GM23338 (cell line): ENCODE data around the gene MAG. TPM values are rescaled to one million over a fixed set of nuclear protein-coding genes. Genes with fewer than 3 reads are reported as not detected.

ENCODE experiments used
- ATAC-seq: fragments of 200-7000 bp; cut with Tn5 transposase; 3 replicates; pipeline ENCODE4 v1.9.1; 2020
- DNase-seq: peaks from one replicate; pipeline ENCODE4 v3.0.0-alpha.2; 2015; ENCODE audit warnings: low spot score
- H2AFZ ChIP-seq: fragments of 200-600 bp; sonication (generic); 2 replicates; pipeline ENCODE4 v1.8.0; 2016; ENCODE audit warnings: antibody characterized with exemption, mild to moderate bottlenecking, moderate library complexity
- H3F3A ChIP-seq: fragments of 200-600 bp; sonication (generic); replicated peaks from 2 replicates; pipeline ENCODE4 v1.8.0; 2017; ENCODE audit warnings: antibody characterized with exemption, mixed run types, low read depth
- H3K27ac ChIP-seq: fragments of 200-600 bp; sonication (generic); 2 replicates; pipeline ENCODE4 v1.6.1; 2016; ENCODE audit warnings: low read depth
- H3K27me3 ChIP-seq: fragments of 200-600 bp; sonication (generic); 2 replicates; pipeline ENCODE4 v1.8.0; 2016; ENCODE audit warnings: mild to moderate bottlenecking, mixed run types, moderate library complexity; ENCODE audit not compliant: insufficient read depth
- H3K36me3 ChIP-seq: fragments of 200-600 bp; sonication (generic); 2 replicates; pipeline ENCODE4 v1.8.0; 2016; ENCODE audit warnings: mild to moderate bottlenecking; ENCODE audit not compliant: insufficient read depth
- H3K4me1 ChIP-seq: fragments of 200-600 bp; sonication (generic); 2 replicates; pipeline ENCODE4 v1.8.0; 2016; ENCODE audit warnings: mild to moderate bottlenecking, moderate library complexity; ENCODE audit not compliant: insufficient read depth
- H3K4me2 ChIP-seq: fragments of 200-600 bp; sonication (generic); 2 replicates; pipeline ENCODE4 v1.7.1; 2017; ENCODE audit warnings: mixed run types
- H3K4me3 ChIP-seq: fragments of 200-600 bp; sonication (generic); 2 replicates; pipeline ENCODE4 v1.6.1; 2016; ENCODE audit warnings: mixed run types
- H3K79me2 ChIP-seq: fragments of 200-600 bp; sonication (generic); replicated peaks from 2 replicates; pipeline ENCODE4 v1.8.0; 2017; ENCODE audit warnings: mild to moderate bottlenecking; ENCODE audit not compliant: insufficient read depth
- H3K9me2 ChIP-seq: fragments of 200-600 bp; sonication (generic); 2 replicates; pipeline ENCODE4 v1.8.0; 2017; ENCODE audit not compliant: insufficient read depth
- H4K20me1 ChIP-seq: fragments of 200-600 bp; sonication (generic); replicated peaks from 2 replicates; pipeline ENCODE4 v1.8.0; 2017; ENCODE audit warnings: mild to moderate bottlenecking; ENCODE audit not compliant: insufficient read depth
- H3K27ac Mint-ChIP-seq: 2 replicates; pipeline ENCODE4 v1.8.0; 2020; ENCODE audit warnings: inconsistent platforms, mild to moderate bottlenecking, moderate library complexity, mixed read lengths
- H3K27me3 Mint-ChIP-seq: 3 replicates; pipeline ENCODE4 v1.8.0; 2022; ENCODE audit warnings: low read depth, mild to moderate bottlenecking, moderate library complexity, mixed read lengths, inconsistent platforms; ENCODE audit not compliant: insufficient read depth, poor library complexity
- H3K36me3 Mint-ChIP-seq: 3 replicates; pipeline ENCODE4 v1.8.0; 2021; ENCODE audit warnings: low read depth, mild to moderate bottlenecking, inconsistent platforms, moderate library complexity, mixed read lengths
- H3K4me1 Mint-ChIP-seq: 3 replicates; pipeline ENCODE4 v1.8.0; 2020; ENCODE audit warnings: mild to moderate bottlenecking, inconsistent platforms, mixed read lengths
- H3K4me3 Mint-ChIP-seq: 3 replicates; pipeline ENCODE4 v1.8.0; 2021; ENCODE audit warnings: moderate library complexity, mild to moderate bottlenecking, inconsistent platforms, mixed read lengths
- H3K9me3 Mint-ChIP-seq: 3 replicates; pipeline ENCODE4 v1.8.0; 2020; ENCODE audit warnings: moderate library complexity, mild to moderate bottlenecking, inconsistent platforms, mixed read lengths
- CREB1 ChIP-seq: fragments of 250-450 bp; sonication (Bioruptor Pico); IDR thresholded peaks from 2 replicates; pipeline ENCODE4 v1.5.0; 2020; ENCODE audit warnings: low read depth, mild to moderate bottlenecking, moderate library complexity
- EZH2 ChIP-seq: fragments of 200-600 bp; sonication (generic); IDR thresholded peaks from one replicate; pipeline ENCODE4 v1.8.0; 2017; ENCODE audit warnings: antibody characterized with exemption, mild to moderate bottlenecking, low read depth; ENCODE audit not compliant: unreplicated experiment
- EZH2phosphoT487 ChIP-seq: fragments of 200-600 bp; sonication (generic); IDR thresholded peaks from one replicate; pipeline ENCODE4 v1.8.1; 2018; ENCODE audit warnings: antibody characterized with exemption; ENCODE audit not compliant: unreplicated experiment
- JUNB ChIP-seq: IDR thresholded peaks from one replicate; pipeline ENCODE4 v1.6.1; 2016; ENCODE audit warnings: antibody characterized with exemption; ENCODE audit not compliant: unreplicated experiment
- NANOG ChIP-seq: IDR thresholded peaks from 2 replicates; pipeline ENCODE4 v1.6.1; 2016; ENCODE audit warnings: antibody characterized with exemption, borderline replicate concordance
- POLR2AphosphoS5 ChIP-seq: IDR thresholded peaks from 2 replicates; pipeline ENCODE4 v1.6.1; 2016; ENCODE audit warnings: antibody characterized with exemption, low read depth
- STAT1 ChIP-seq: IDR thresholded peaks from one replicate; pipeline ENCODE4 v1.6.1; 2016; ENCODE audit warnings: antibody characterized with exemption; ENCODE audit not compliant: unreplicated experiment
- ZNF114 ChIP-seq: fragments of 250-450 bp; sonication (Bioruptor Pico); IDR thresholded peaks from 2 replicates; pipeline ENCODE4 v1.5.0; 2020; ENCODE audit warnings: mild to moderate bottlenecking, moderate library complexity
- ZNF331 ChIP-seq: fragments of 250-450 bp; sonication (Bioruptor Pico); IDR thresholded peaks from 2 replicates; pipeline ENCODE4 v1.5.0; 2020; ENCODE audit warnings: low read depth, mild to moderate bottlenecking, moderate library complexity
- polyA plus RNA-seq: library from polyadenylated mRNA; unstranded; fragments of >200 nt; fragmentation: Nextera tagmentation; extraction: Ambion mirVana; gene quantifications from 2 replicates; pipeline ENCODE4 v1.2.1, GENCODE V29; 2016
- total RNA-seq: library from RNA; depleted of rRNA; stranded (reverse); fragments of >200 nt; shearing (Covaris generic); gene quantifications from 2 replicates; pipeline ENCODE4 v1.2.3, GENCODE V29; 2014
- TF ChIP-seq, protein P1 (sequence below): fragments of 250-450 bp; sonication (Bioruptor Pico); IDR thresholded peaks from 2 replicates; pipeline ENCODE4 v1.5.0; 2020; ENCODE audit warnings: mild to moderate bottlenecking, moderate library complexity
- TF ChIP-seq, protein P2 (sequence below), 2 experiments: fragments of 200-600 bp in 1 of 2; sonication (generic) in 1 of 2; conservative IDR thresholded peaks; 2 replicates each; pipeline versions ENCODE4 v1.5.1 to v1.6.1; 2016 to 2017; ENCODE audit warnings: antibody characterized with exemption in 2 of 2, low read depth in 2 of 2, mild to moderate bottlenecking in 2 of 2, moderate library complexity in 1 of 2

MAG gene
- total and polyA plus RNA-seq, 2 experiments from 2014 or later: 0.61 to 1.3 TPM

DNA sequence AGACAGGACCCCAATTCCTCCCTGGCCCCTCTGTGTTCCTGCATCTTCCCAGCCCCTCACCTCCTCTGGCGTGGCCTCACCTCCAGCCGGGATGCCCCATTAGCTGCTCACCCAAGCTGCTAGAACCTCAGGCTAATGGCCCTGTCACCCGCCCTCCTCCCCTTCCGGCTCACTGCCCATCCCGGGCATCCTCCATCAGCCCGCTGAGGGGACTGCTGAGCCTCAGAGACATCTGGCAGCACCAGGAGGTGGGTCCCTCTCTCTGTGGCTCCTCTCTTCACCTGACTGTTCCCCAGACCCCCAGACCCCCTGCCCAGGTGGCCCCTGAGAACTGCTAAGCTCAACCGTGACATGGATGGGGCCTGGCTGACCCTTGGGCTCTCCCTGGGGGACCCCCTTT lies 58.6 kb downstream of the MAG start:
- ATAC-seq: no peak

DNA sequence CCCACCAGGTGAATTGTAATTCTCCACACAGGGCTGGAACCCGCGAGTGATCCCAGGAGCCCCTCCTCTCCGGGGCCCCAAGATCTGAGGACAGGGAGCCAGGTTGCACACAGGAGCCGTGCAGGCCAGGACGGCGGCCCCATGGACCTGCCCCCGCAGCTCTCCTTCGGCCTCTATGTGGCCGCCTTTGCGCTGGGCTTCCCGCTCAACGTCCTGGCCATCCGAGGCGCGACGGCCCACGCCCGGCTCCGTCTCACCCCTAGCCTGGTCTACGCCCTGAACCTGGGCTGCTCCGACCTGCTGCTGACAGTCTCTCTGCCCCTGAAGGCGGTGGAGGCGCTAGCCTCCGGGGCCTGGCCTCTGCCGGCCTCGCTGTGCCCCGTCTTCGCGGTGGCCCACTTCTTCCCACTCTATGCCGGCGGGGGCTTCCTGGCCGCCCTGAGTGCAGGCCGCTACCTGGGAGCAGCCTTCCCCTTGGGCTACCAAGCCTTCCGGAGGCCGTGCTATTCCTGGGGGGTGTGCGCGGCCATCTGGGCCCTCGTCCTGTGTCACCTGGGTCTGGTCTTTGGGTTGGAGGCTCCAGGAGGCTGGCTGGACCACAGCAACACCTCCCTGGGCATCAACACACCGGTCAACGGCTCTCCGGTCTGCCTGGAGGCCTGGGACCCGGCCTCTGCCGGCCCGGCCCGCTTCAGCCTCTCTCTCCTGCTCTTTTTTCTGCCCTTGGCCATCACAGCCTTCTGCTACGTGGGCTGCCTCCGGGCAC lies 59.6 kb downstream of the MAG start:
- Mint-ChIP-seq H3K4me3 (no peak overlapping the region), H3K9me3 (no peaks in the 10 kb centered on the region), H3K27me3 (peaks cover 24% of the 10 kb centered on the region), H3K36me3 (no peaks in the 10 kb centered on the region), H3K27ac (no peak overlapping the region), H3K4me1 (peaks cover 12% of the 10 kb centered on the region)
- Histone ChIP-seq H4K20me1 (no peaks in the 10 kb centered on the region), H3K79me2 (no peaks in the 10 kb centered on the region), H3K9me2 (no peaks in the 10 kb centered on the region), H2AFZ (0 out of 2 replicates have a peak overlapping the region, but pooled peaks have one; percentile 95), H3K4me3 (no peak overlapping the region), H3K4me1 (no peaks in the 10 kb centered on the region), H3K36me3 (no peaks in the 10 kb centered on the region), H3F3A (no peaks in the 10 kb centered on the region), H3K27me3 (no peaks in the 10 kb centered on the region), H3K27ac (no peak overlapping the region), H3K4me2 (no peak overlapping the region)
- DNase-seq (no peak), ATAC-seq (no peak)
- TF ChIP-seq STAT1 (no peak), ZNF114 (CRISPR knock-in tag) (no peak), CREB1 (no peak), EZH2phosphoT487 (no peak), POLR2AphosphoS5 (no peak), NANOG (no peak), JUNB (no peak)
- TF ChIP-seq, protein P1, sequence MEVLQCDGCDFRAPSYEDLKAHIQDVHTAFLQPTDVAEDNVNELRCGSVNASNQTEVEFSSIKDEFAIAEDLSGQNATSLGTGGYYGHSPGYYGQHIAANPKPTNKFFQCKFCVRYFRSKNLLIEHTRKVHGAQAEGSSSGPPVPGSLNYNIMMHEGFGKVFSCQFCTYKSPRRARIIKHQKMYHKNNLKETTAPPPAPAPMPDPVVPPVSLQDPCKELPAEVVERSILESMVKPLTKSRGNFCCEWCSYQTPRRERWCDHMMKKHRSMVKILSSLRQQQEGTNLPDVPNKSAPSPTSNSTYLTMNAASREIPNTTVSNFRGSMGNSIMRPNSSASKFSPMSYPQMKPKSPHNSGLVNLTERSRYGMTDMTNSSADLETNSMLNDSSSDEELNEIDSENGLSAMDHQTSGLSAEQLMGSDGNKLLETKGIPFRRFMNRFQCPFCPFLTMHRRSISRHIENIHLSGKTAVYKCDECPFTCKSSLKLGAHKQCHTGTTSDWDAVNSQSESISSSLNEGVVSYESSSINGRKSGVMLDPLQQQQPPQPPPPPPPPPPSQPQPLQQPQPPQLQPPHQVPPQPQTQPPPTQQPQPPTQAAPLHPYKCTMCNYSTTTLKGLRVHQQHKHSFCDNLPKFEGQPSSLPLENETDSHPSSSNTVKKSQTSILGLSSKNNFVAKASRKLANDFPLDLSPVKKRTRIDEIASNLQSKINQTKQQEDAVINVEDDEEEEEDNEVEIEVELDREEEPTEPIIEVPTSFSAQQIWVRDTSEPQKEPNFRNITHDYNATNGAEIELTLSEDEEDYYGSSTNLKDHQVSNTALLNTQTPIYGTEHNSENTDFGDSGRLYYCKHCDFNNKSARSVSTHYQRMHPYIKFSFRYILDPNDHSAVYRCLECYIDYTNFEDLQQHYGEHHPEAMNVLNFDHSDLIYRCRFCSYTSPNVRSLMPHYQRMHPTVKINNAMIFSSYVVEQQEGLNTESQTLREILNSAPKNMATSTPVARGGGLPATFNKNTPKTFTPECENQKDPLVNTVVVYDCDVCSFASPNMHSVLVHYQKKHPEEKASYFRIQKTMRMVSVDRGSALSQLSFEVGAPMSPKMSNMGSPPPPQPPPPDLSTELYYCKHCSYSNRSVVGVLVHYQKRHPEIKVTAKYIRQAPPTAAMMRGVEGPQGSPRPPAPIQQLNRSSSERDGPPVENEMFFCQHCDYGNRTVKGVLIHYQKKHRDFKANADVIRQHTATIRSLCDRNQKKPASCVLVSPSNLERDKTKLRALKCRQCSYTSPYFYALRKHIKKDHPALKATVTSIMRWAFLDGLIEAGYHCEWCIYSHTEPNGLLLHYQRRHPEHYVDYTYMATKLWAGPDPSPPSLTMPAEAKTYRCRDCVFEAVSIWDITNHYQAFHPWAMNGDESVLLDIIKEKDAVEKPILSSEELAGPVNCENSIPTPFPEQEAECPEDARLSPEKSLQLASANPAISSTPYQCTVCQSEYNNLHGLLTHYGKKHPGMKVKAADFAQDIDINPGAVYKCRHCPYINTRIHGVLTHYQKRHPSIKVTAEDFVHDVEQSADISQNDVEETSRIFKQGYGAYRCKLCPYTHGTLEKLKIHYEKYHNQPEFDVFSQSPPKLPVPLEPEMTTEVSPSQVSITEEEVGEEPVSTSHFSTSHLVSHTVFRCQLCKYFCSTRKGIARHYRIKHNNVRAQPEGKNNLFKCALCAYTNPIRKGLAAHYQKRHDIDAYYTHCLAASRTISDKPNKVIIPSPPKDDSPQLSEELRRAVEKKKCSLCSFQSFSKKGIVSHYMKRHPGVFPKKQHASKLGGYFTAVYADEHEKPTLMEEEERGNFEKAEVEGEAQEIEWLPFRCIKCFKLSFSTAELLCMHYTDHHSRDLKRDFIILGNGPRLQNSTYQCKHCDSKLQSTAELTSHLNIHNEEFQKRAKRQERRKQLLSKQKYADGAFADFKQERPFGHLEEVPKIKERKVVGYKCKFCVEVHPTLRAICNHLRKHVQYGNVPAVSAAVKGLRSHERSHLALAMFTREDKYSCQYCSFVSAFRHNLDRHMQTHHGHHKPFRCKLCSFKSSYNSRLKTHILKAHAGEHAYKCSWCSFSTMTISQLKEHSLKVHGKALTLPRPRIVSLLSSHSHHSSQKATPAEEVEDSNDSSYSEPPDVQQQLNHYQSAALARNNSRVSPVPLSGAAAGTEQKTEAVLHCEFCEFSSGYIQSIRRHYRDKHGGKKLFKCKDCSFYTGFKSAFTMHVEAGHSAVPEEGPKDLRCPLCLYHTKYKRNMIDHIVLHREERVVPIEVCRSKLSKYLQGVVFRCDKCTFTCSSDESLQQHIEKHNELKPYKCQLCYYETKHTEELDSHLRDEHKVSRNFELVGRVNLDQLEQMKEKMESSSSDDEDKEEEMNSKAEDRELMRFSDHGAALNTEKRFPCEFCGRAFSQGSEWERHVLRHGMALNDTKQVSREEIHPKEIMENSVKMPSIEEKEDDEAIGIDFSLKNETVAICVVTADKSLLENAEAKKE: no peak
- TF ChIP-seq, protein P2, sequence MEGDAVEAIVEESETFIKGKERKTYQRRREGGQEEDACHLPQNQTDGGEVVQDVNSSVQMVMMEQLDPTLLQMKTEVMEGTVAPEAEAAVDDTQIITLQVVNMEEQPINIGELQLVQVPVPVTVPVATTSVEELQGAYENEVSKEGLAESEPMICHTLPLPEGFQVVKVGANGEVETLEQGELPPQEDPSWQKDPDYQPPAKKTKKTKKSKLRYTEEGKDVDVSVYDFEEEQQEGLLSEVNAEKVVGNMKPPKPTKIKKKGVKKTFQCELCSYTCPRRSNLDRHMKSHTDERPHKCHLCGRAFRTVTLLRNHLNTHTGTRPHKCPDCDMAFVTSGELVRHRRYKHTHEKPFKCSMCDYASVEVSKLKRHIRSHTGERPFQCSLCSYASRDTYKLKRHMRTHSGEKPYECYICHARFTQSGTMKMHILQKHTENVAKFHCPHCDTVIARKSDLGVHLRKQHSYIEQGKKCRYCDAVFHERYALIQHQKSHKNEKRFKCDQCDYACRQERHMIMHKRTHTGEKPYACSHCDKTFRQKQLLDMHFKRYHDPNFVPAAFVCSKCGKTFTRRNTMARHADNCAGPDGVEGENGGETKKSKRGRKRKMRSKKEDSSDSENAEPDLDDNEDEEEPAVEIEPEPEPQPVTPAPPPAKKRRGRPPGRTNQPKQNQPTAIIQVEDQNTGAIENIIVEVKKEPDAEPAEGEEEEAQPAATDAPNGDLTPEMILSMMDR (conservative IDR thresholded peaks at IDR 0.05; ENCODE audit: low read depth in 2 of 2): no peak

More for the DNA sequence above, 58.6 kb downstream of the MAG start:
- H3K9me2 ChIP-seq: no peaks in the 10 kb centered on the region
- no peaks in the 10 kb centered on the region for H3K4me1 ChIP-seq
- no peaks in the 10 kb centered on the region for H4K20me1 ChIP-seq
- DNase-seq: no peak
- H3K36me3 ChIP-seq: no peaks in the 10 kb centered on the region
- H3K4me3 Mint-ChIP-seq: no peak overlapping the region
- no peaks in the 10 kb centered on the region for H3K36me3 Mint-ChIP-seq
- no peak overlapping the region for H3K4me2 ChIP-seq
- H3F3A ChIP-seq: no peaks in the 10 kb centered on the region
- H3K4me3 ChIP-seq: no peak overlapping the region
- no peak overlapping the region for H3K27ac ChIP-seq
- no peak overlapping the region for H2AFZ ChIP-seq
- H3K4me1 Mint-ChIP-seq: peaks cover 13% of the 10 kb centered on the region; the same call in 2 of the 3 replicates
- H3K27ac Mint-ChIP-seq: no peak overlapping the region
- no peaks in the 10 kb centered on the region for H3K27me3 ChIP-seq
- H3K79me2 ChIP-seq: no peaks in the 10 kb centered on the region
- no peaks in the 10 kb centered on the region for H3K9me3 Mint-ChIP-seq
- peaks cover 23% of the 10 kb centered on the region for H3K27me3 Mint-ChIP-seq
- no peak for TF ChIP-seq CREB1
- no peak for TF ChIP-seq ZNF331 (CRISPR knock-in tag)
- TF ChIP-seq EZH2: no peak
